Vagina (tissue), 2 donors: ENCODE data around the gene TAF1B. TPM values are rescaled to one million over a fixed set of nuclear protein-coding genes. Genes with fewer than 3 reads are reported as not detected.

Source experiments
- DNase-seq, 2 donors: peaks; one replicate each; pipeline ENCODE4 v3.0.0-alpha.2; 2017; ENCODE audit errors: extremely low spot score in 2 of 2
- H3K27ac ChIP-seq: fragments of 200-600 bp; sonication (generic); one replicate; pipeline ENCODE4 v1.5.1; 2019
- H3K27me3 ChIP-seq: fragments of 200-600 bp; sonication (generic); one replicate; pipeline ENCODE4 v1.5.1; 2019
- H3K36me3 ChIP-seq, 2 donors: fragments of 200-600 bp; sonication (generic); one replicate each; pipeline ENCODE4 v1.5.1; 2017 to 2019
- H3K4me1 ChIP-seq: fragments of 200-600 bp; sonication (generic); one replicate; pipeline ENCODE4 v1.5.1; 2019
- H3K4me3 ChIP-seq, 2 donors: fragments of 200-600 bp; sonication (generic); 1 replicate in 1 of 2; 2 replicates in 1 of 2; pipeline ENCODE4 v1.5.1; 2016 to 2019
- H3K9me3 ChIP-seq: fragments of 200-600 bp; sonication (generic); one replicate; pipeline ENCODE4 v1.5.1; 2019
- POLR2A ChIP-seq, 2 donors: fragments of 450-650 bp; IDR thresholded peaks; one replicate each; pipeline ENCODE4 v1.6.1; 2017; ENCODE audit warnings: antibody characterized with exemption in 2 of 2, mild to moderate bottlenecking in 2 of 2, moderate library complexity in 2 of 2
- POLR2AphosphoS5 ChIP-seq, 2 donors: sonication (generic); formaldehyde crosslinking; IDR thresholded peaks; one replicate each; pipeline ENCODE4 v1.9.0; 2017; ENCODE audit warnings: antibody characterized with exemption in 2 of 2, mild to moderate bottlenecking in 2 of 2, low read depth in 1 of 2; ENCODE audit not compliant: insufficient read depth in 1 of 2
- intact Hi-C: fragments of 100-400 bp; cut with DNase I; formaldehyde crosslinking; loops from one replicate; pipeline ENCODE4 v1.15.1; 2023
- total RNA-seq: library from RNA; depleted of rRNA; stranded (reverse); fragments of >200 nt; gene quantifications from one replicate; pipeline ENCODE4 v1.2.3, GENCODE V29; 2016
- TF ChIP-seq, protein P1 (sequence below), 3 experiments: fragments of 450-650 bp in 2 of 3; fragments of 200-600 bp in 1 of 3; sonication (generic) in 1 of 3; IDR thresholded peaks; one replicate each; pipeline ENCODE4 v1.5.1; 2017 to 2019; ENCODE audit warnings: antibody characterized with exemption in 3 of 3, mild to moderate bottlenecking in 2 of 3, moderate library complexity in 2 of 3

The TAF1B gene
- total RNA-seq, 1 donor from 2014 or later, result 20.1 TPM

DNA sequence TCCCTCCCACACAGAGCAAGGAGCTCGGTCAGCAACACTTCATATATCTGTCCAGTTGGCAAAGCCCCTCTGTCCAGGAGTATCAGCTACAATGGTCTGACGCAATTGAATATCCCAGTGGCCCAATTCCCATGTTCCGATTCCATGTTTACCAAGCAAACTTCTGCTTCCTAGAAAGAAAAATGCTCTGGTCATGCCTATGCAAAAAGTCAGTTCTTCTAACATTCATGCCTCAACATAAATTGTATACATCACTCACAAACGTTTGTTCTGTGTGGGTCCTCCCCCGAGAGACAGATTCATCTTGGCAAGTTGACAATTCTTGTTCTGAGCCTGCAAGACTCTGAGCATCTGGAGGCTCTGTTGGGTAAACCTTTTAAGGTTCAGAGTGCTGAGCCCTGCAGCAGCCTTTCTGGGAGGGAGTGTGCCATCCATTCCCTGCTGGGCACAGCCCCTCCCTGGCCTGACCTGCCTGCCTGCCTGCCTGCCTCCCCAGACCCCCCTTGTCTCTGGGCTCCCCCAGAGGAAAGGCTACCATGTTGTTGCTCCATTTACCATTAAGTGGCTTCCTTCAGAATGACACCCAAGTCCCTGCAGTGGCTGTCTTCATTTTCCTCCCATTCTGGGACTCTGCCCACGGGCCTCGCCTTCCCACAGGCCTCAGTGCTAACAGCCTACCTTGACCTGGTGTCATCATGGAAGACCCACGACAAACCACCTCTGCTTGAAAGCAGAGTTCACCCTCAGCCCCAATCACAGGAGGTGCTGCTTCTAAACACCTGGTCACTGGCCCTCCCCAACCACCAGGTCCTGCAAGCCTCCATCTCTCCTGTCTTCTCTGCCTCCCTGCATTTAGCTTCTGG is 37.6 kb upstream of the TAF1B start:
- Histone ChIP-seq H3K4me1 (peaks cover 28% of the 10 kb centered on the region), H3K27ac (peak overlapping the region; percentile 40), H3K36me3 (no peaks in the 10 kb centered on the region), H3K9me3 (no peaks in the 10 kb centered on the region), H3K4me3 (no peak overlapping the region), H3K27me3 (no peaks in the 10 kb centered on the region)
- peak in 1 of 2 donors; percentile 83 for DNase-seq
- intact Hi-C loops, result no loop called here
- TF ChIP-seq, protein P1, sequence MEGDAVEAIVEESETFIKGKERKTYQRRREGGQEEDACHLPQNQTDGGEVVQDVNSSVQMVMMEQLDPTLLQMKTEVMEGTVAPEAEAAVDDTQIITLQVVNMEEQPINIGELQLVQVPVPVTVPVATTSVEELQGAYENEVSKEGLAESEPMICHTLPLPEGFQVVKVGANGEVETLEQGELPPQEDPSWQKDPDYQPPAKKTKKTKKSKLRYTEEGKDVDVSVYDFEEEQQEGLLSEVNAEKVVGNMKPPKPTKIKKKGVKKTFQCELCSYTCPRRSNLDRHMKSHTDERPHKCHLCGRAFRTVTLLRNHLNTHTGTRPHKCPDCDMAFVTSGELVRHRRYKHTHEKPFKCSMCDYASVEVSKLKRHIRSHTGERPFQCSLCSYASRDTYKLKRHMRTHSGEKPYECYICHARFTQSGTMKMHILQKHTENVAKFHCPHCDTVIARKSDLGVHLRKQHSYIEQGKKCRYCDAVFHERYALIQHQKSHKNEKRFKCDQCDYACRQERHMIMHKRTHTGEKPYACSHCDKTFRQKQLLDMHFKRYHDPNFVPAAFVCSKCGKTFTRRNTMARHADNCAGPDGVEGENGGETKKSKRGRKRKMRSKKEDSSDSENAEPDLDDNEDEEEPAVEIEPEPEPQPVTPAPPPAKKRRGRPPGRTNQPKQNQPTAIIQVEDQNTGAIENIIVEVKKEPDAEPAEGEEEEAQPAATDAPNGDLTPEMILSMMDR (IDR thresholded peaks at IDR 0.05), result no peak
- no peak for TF ChIP-seq POLR2AphosphoS5 (IDR thresholded peaks at IDR 0.05; ENCODE audit: insufficient read depth in 1 of 2, low read depth in 1 of 2)
- TF ChIP-seq POLR2A (IDR thresholded peaks at IDR 0.05), result no peak

DNA sequence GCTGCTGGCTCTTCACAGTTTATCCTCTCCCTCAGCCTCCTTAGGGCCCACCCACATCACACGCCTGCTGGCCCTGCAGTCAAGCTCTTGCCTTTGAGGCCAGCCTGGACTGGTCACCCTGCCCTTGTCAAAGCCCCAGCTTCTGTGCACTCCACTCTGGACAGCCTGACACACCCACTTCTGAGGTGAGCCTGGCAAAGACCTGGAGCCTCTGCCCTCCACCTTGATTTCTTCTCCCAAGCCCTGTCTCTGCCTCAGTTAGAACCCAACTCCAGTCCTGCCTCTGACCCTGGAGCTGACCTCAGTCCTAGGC is 37.0 kb upstream of the TAF1B start:
- Histone ChIP-seq H3K4me3 (no peak overlapping the region), H3K36me3 (no peaks in the 10 kb centered on the region), H3K9me3 (no peaks in the 10 kb centered on the region), H3K4me1 (peaks cover 22% of the 10 kb centered on the region), H3K27me3 (no peaks in the 10 kb centered on the region), H3K27ac (no peak overlapping the region)
- no peak for TF ChIP-seq POLR2A (IDR thresholded peaks at IDR 0.05)
- TF ChIP-seq, protein P1 (IDR thresholded peaks at IDR 0.05), result no peak
- TF ChIP-seq POLR2AphosphoS5 (IDR thresholded peaks at IDR 0.05; ENCODE audit: insufficient read depth in 1 of 2, low read depth in 1 of 2), result no peak
- intact Hi-C loops, result no loop called here
- peak in 1 of 2 donors; percentile 79 for DNase-seq

GRCh38 chr2:9806656-9807055 is 36.6 kb upstream of the TAF1B start:
- intact Hi-C loops, result no loop called here
- peaks cover 18% of the 10 kb centered on the region for H3K4me1 ChIP-seq
- no peak overlapping the region for H3K4me3 ChIP-seq
- H3K27me3 ChIP-seq, result no peaks in the 10 kb centered on the region
- H3K27ac ChIP-seq, result no peak overlapping the region
- no peaks in the 10 kb centered on the region for H3K36me3 ChIP-seq
- TF ChIP-seq POLR2AphosphoS5 (IDR thresholded peaks at IDR 0.05; ENCODE audit: insufficient read depth in 1 of 2, low read depth in 1 of 2) (no peak), POLR2A (IDR thresholded peaks at IDR 0.05) (no peak)
- TF ChIP-seq, protein P1 (IDR thresholded peaks at IDR 0.05), result no peak
- DNase-seq, result no peak
- H3K9me3 ChIP-seq, result no peaks in the 10 kb centered on the region

DNA sequence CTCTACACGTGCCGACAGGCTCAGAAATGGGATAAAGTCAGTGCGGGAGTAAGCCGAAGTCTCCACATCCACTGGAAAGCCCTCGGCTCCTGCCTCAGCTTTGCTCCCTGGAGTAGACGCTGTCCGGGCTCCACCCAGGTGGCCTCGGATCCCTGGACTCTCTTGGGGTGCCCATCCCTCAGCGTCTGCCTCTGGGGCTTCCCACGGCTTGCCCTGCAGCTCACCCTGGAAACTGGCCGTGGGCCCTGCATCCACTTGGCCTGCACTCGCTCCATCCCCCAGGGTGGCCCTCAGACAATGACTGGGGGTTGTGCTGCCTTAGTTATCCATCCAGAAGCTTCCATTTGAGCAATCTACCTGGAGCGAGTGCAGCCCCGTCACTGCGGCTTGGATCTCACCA is 36.2 kb upstream of the TAF1B start:
- H3K4me3 ChIP-seq, result no peak overlapping the region
- no peak overlapping the region for H3K27ac ChIP-seq
- H3K9me3 ChIP-seq, result no peaks in the 10 kb centered on the region
- no peak for DNase-seq
- H3K36me3 ChIP-seq, result no peaks in the 10 kb centered on the region
- no peak for TF ChIP-seq POLR2A (IDR thresholded peaks at IDR 0.05)
- no peak for TF ChIP-seq POLR2AphosphoS5 (IDR thresholded peaks at IDR 0.05; ENCODE audit: insufficient read depth in 1 of 2, low read depth in 1 of 2)
- TF ChIP-seq, protein P1 (IDR thresholded peaks at IDR 0.05), result no peak
- H3K4me1 ChIP-seq, result peaks cover 20% of the 10 kb centered on the region
- intact Hi-C loops, result no loop called here
- no peaks in the 10 kb centered on the region for H3K27me3 ChIP-seq
